Heart left ventricle (tissue), 16 donors: Measurements from ENCODE around the gene BRME1. TPM values are rescaled to one million over a fixed set of nuclear protein-coding genes. Genes with fewer than 3 reads are reported as not detected.

Experiments
- ATAC-seq, 4 donors: fragments of 200-7000 bp; cut with Tn5 transposase; one replicate each; pipeline ENCODE4 v1.9.1; 2020 to 2022; ENCODE audit warnings: moderate library complexity in 4 of 4, mild to moderate bottlenecking in 3 of 4, moderate number of reproducible peaks in 1 of 4
- DNase-seq, 5 donors: peaks; one replicate each; pipeline ENCODE4 v3.0.0-alpha.2; 2020
- H3K27ac ChIP-seq, 12 donors: fragments of 200-600 bp; sonication (generic) in 4 of 12; one replicate each; pipeline versions ENCODE4 v1.5.0 to v1.8.0; 2016 to 2022; ENCODE audit warnings: mild to moderate bottlenecking in 2 of 12
- H3K27me3 ChIP-seq, 9 donors: fragments of 200-600 bp; sonication (generic) in 2 of 9; one replicate each; pipeline versions ENCODE4 v1.5.1 to v1.8.0; 2016 to 2022; ENCODE audit warnings: mild to moderate bottlenecking in 3 of 9
- H3K36me3 ChIP-seq, 9 donors: fragments of 200-600 bp; sonication (generic) in 2 of 9; one replicate each; pipeline versions ENCODE4 v1.5.0 to v1.8.0; 2018 to 2022; ENCODE audit warnings: mild to moderate bottlenecking in 2 of 9
- H3K4me1 ChIP-seq, 12 donors: fragments of 200-600 bp; sonication (generic) in 4 of 12; one replicate each; pipeline versions ENCODE4 v1.5.0 to v1.8.0; 2016 to 2022; ENCODE audit warnings: mild to moderate bottlenecking in 3 of 12
- H3K4me3 ChIP-seq, 12 donors: fragments of 200-600 bp; sonication (generic) in 4 of 12; one replicate each; pipeline versions ENCODE4 v1.5.0 to v1.8.0; 2017 to 2022; ENCODE audit warnings: mild to moderate bottlenecking in 9 of 12, moderate library complexity in 4 of 12
- H3K9me3 ChIP-seq, 12 donors: fragments of 200-600 bp; sonication (generic) in 4 of 12; one replicate each; pipeline versions ENCODE4 v1.5.0 to v1.8.0; 2016 to 2022; ENCODE audit warnings: mild to moderate bottlenecking in 1 of 12
- POLR2A ChIP-seq, 2 donors: fragments of 450-650 bp; IDR thresholded peaks; one replicate each; pipeline ENCODE4 v1.6.1; 2017; ENCODE audit warnings: antibody characterized with exemption in 2 of 2, mild to moderate bottlenecking in 2 of 2, moderate library complexity in 2 of 2
- WGBS, 4 donors: extraction: QIAGEN DNeasy Blood & Tissue Kit in 2 of 4; methylation state at CpG; one replicate each; pipeline versions ENCODE4 v1.1.5 to v1.1.7; 2013 to 2018; 5-methylcytosine and 5-hydroxymethylcytosine counted together
- intact Hi-C, 10 donors: fragments of 100-400 bp; cut with DNase I; formaldehyde crosslinking; loops; one replicate each; pipeline versions ENCODE4 v1.11.1 to v1.14.2; 2022
- polyA plus RNA-seq, 2 donors: library from polyadenylated mRNA; stranded (reverse); fragments of 200-250 nt; gene quantifications; one replicate each; pipeline ENCODE4 v1.2.3, GENCODE V29; 2013
- total RNA-seq, 9 donors: library from RNA; depleted of rRNA in 2 of 9; stranded (reverse); fragments of >200 nt in 2 of 9; fragmentation: NEBNext Ultra II Directional in 3 of 9; extraction: Animal tissue kit (Norgen Biotek cat#: 25700) in 3 of 9; gene quantifications; one replicate each; pipeline versions ENCODE4 v1.1.0 to v1.2.4, GENCODE V29; 2016 to 2023
- TF ChIP-seq, protein P1 (sequence below), 12 donors: fragments of 200-600 bp; sonication (generic) in 4 of 12; IDR thresholded peaks; one replicate each; pipeline versions ENCODE4 v1.5.0 to v1.8.0; 2018 to 2022; ENCODE audit warnings: antibody characterized with exemption in 12 of 12, mild to moderate bottlenecking in 5 of 12
- donor health status: ischemic (EF 13 %, LVEDD 7.1; RV severe dilation, severe dysfunction).
- donor health status: healthy with polysubstance abuse.
- donor health status: DM: no; HTN: yes; CAD: no.
- donor health status: DM: no; HTN: no; CAD: no.
- donor health status: ischemic (EF 25% LVEDD 6.9; RV normal size, moderate dysfunction).
- donor health status: ischemic (EF 25% LVEDD 5.7; RV mildly dilated, moderate dysfunction).
- donor health status: healthy.
- donor health status: DM: yes; HTN: yes; CAD: no.
- donor health status: ischemic (EF 35%, LVEDD 5.7; RV mildly dilated, moderate dysfunction).
- donor health status: nonischemic (EF 11% LVEDD 7.7; RV severe dilation, severe dysfunction).
- donor health status: DM: yes; HTN: yes; CAD: no.
- donor health status: PGD.
- donor health status: ischemic (EF 29% LVEDD 5.4; RV normal size, mild dysfunction).
- donor health status: nonischemic (EF 23%, LVEDD 6.1; RV moderate dilation, normal function).

The BRME1 gene
- total and polyA plus RNA-seq, 11 donors, result 0.23 to 1.2 (median 0.70) TPM; not detected in 2

DNA sequence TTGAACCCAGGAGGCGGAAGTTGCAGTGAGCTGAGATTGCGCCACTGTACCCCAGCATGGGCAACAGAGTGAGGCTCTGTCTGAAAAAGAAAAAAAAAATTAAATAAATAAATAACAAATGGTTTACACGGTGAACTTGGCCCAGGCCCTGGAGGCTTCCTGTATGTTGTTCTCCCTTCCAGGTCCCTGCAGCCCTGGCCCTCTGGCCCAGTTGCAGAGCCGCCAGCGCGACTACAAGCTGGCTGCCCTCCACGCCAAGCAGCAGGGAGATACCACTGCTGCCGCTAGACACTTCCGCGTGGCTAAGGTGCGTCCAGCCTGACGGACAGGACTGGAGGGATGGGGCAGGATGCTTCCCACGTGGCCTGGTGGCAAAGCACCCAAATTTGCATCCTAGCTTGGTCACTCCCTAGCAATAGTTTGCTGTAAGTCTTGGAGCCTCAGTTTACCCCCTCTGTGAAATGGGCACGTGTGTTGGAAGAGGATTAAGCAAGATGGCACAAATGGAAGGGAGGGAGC, 12.0 kb upstream of the BRME1 start:
- TF ChIP-seq, protein P1, sequence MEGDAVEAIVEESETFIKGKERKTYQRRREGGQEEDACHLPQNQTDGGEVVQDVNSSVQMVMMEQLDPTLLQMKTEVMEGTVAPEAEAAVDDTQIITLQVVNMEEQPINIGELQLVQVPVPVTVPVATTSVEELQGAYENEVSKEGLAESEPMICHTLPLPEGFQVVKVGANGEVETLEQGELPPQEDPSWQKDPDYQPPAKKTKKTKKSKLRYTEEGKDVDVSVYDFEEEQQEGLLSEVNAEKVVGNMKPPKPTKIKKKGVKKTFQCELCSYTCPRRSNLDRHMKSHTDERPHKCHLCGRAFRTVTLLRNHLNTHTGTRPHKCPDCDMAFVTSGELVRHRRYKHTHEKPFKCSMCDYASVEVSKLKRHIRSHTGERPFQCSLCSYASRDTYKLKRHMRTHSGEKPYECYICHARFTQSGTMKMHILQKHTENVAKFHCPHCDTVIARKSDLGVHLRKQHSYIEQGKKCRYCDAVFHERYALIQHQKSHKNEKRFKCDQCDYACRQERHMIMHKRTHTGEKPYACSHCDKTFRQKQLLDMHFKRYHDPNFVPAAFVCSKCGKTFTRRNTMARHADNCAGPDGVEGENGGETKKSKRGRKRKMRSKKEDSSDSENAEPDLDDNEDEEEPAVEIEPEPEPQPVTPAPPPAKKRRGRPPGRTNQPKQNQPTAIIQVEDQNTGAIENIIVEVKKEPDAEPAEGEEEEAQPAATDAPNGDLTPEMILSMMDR (IDR thresholded peaks at IDR 0.05), result no peak
- TF ChIP-seq POLR2A (IDR thresholded peaks at IDR 0.05), result no peak
- WGBS, 4 donors, result 69 to 80% (median 72%) methylated on average over 13 to 14 of the region's 14 CpGs
- ATAC-seq, result peak; percentile 52 to 79 (median 62)
- DNase-seq, result peak in 4 of 5 donors; percentile 41 to 64 (median 55)
- intact Hi-C loops, result no loop called here
- Histone ChIP-seq H3K27me3 (no peaks in the 10 kb centered on the region), H3K36me3 (peaks cover 5 to 99% (median 91%) of the 10 kb centered on the region in 9 donors), H3K9me3 (peaks cover 0 to 6% (median 0%) of the 10 kb centered on the region in 12 donors), H3K4me1 (peaks cover 0 to 15% (median 0%) of the 10 kb centered on the region in 12 donors), H3K4me3 (no peak overlapping the region), H3K27ac (peak overlapping the region in 6 of 12 donors; percentile 11 to 53 (median 42))

DNA sequence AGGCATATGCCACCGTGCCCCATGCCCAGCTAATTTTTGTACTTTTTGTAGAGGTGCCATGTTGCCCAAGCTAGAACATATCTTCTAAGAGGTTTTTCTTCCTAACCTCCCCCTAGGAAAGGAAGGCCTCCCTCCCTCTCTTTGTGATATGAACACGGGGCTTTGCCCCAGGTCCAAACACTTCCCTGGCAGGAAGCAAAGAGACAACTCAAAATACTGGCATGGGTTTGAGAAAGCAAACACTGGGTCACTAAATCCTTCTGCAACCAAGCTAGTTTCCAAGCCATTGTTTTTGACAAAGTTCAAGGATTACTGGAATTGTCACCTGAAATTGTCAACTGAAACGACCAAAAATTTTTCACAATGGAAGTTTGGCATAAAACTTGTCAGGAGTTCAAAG, 8.9 kb upstream of the BRME1 start:
- Histone ChIP-seq H3K4me1 (peaks cover 0 to 15% (median 0%) of the 10 kb centered on the region in 12 donors), H3K9me3 (no peaks in the 10 kb centered on the region), H3K36me3 (peaks cover 0 to 92% (median 85%) of the 10 kb centered on the region in 9 donors), H3K27me3 (no peaks in the 10 kb centered on the region), H3K4me3 (no peak overlapping the region), H3K27ac (no peak overlapping the region)
- TF ChIP-seq, protein P1 (IDR thresholded peaks at IDR 0.05), result no peak
- TF ChIP-seq POLR2A (IDR thresholded peaks at IDR 0.05), result no peak
- no peak for ATAC-seq
- DNase-seq, result no peak
- WGBS, 4 donors, result 81 to 88% (median 83%) methylated on average over 3 of the region's 3 CpGs
- intact Hi-C loops, result no loop called here

DNA sequence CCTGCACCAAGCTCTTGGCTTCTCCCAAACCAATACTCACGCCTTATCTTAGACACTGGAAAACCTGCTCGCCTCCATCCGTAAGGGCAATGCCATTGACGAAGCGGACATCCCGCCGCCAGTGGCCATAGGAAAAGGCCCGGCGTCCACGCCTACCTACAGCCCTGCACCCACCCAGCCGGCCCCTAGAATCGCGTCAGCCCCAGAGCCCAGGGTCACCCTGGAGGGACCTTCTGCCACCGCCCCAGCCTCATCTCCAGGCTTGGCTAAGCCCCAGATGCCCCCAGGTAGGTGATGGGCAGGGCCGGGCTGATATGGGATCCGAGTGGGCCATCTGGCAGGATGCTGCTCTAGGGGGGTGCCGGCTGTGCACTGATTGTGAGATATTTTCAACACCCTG, 7.4 kb upstream of the BRME1 start:
- TF ChIP-seq, protein P1 (IDR thresholded peaks at IDR 0.05), result no peak
- TF ChIP-seq POLR2A (IDR thresholded peaks at IDR 0.05), result no peak
- H3K9me3 ChIP-seq, result no peaks in the 10 kb centered on the region
- ATAC-seq, result no peak
- H3K27ac ChIP-seq, result no peak overlapping the region
- no peak for DNase-seq
- no peaks in the 10 kb centered on the region for H3K27me3 ChIP-seq
- intact Hi-C loops, result no loop called here
- H3K36me3 ChIP-seq, result peaks cover 0 to 83% (median 70%) of the 10 kb centered on the region in 9 donors
- 95 to 97% (median 96%) methylated on average over 14 to 17 of the region's 17 CpGs for WGBS, 4 donors
- H3K4me3 ChIP-seq, result no peak overlapping the region
- peaks cover 0 to 12% (median 0%) of the 10 kb centered on the region in 12 donors for H3K4me1 ChIP-seq

DNA sequence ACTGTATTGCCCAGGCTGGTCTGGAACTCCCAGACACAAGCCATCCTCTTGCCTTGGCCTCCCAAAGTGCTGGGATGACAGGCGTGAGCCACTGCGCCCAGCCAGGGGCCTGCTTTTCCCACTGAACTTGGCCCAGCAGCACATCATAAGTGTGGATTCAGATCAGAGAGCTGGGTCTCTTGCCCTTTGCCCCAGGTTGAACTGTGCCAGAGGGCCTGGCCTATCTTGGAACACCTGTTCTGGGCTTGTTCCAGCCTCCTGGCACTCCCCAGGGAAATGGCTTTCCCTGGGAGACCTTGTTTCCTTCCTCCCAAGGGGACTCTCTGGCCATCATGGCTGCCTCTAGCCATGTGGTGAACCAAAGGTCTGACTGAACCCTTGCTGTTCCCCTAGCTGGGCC, 3.5 kb upstream of the BRME1 start:
- Histone ChIP-seq H3K36me3 (peaks cover 0 to 46% (median 33%) of the 10 kb centered on the region in 9 donors), H3K4me3 (no peak overlapping the region), H3K4me1 (peaks cover 0 to 19% (median 14%) of the 10 kb centered on the region in 12 donors), H3K27ac (no peak overlapping the region), H3K27me3 (no peaks in the 10 kb centered on the region), H3K9me3 (no peaks in the 10 kb centered on the region)
- DNase-seq (no peak), ATAC-seq (no peak)
- TF ChIP-seq, protein P1 (IDR thresholded peaks at IDR 0.05), result no peak
- TF ChIP-seq POLR2A (IDR thresholded peaks at IDR 0.05), result no peak
- intact Hi-C loops, result loop anchor here in 1 of 10 donors (5.0 kb wide), 1 partner anchor 43 kb away; the partner anchor contains the start of gene DCAF15
- 94 to 100% (median 98%) methylated on average over 2 of the region's 2 CpGs for WGBS, 4 donors
